ENCODE results near the gene ODAD4.

ODAD4 gene

DNA sequence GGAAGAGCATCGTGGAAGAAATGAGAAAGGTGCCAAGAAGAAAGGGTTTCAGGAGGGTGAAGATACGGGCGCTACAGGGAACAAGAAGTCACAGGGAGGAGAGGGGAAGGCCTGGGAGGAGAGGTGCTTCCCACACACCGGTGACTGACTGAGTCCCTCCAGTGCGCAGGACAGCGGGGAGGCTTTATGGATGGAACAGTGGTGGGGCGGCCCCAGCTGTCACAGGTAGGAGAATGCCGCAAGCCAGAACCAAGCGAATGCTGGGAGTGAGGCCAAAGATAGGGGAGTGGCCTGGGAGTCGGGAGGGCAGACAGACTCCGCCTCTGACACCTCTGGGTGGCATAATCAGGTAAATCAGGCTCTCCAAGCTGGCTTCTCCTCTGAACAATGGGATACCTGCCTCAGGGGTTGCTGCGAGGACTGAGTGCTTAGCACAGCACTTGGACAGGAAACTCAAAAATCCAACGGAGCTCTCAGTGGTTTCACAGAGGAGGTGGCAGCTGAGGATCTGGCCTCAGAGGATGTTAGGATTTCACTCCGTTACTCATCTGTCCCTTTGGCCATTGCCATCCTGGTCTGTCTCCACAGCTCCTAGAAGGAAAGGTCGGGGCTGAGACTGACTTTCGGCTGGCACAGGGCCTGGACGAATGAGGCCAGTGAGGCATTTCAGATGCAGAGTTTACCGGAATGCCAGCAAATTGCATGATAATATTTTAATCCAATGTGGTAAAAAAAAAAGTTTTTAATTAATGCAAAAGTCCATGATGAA, 35.5 kb downstream of the ODAD4 start:
- no peaks in the 10 kb centered on the region for H3K27me3 ChIP-seq (ENCODE audit: insufficient read depth, poor library complexity, severe bottlenecking)
- TF ChIP-seq, protein P1, sequence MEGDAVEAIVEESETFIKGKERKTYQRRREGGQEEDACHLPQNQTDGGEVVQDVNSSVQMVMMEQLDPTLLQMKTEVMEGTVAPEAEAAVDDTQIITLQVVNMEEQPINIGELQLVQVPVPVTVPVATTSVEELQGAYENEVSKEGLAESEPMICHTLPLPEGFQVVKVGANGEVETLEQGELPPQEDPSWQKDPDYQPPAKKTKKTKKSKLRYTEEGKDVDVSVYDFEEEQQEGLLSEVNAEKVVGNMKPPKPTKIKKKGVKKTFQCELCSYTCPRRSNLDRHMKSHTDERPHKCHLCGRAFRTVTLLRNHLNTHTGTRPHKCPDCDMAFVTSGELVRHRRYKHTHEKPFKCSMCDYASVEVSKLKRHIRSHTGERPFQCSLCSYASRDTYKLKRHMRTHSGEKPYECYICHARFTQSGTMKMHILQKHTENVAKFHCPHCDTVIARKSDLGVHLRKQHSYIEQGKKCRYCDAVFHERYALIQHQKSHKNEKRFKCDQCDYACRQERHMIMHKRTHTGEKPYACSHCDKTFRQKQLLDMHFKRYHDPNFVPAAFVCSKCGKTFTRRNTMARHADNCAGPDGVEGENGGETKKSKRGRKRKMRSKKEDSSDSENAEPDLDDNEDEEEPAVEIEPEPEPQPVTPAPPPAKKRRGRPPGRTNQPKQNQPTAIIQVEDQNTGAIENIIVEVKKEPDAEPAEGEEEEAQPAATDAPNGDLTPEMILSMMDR (IDR thresholded peaks at IDR 0.05; ENCODE audit: poor library complexity, severe bottlenecking): peak; percentile 13
- H3K4me1 ChIP-seq (ENCODE audit: insufficient read depth, poor library complexity, severe bottlenecking): no peaks in the 10 kb centered on the region
- H3K4me3 ChIP-seq (ENCODE audit: severe bottlenecking): peak overlapping the region; percentile 94
- H3K27ac ChIP-seq (ENCODE audit: poor library complexity, severe bottlenecking): peak overlapping the region; percentile 69
- no peaks in the 10 kb centered on the region for H3K9me3 ChIP-seq (ENCODE audit: severe bottlenecking)
- DNase-seq (ENCODE audit: low spot score): peak; percentile 91
- ATAC-seq (ENCODE audit: low read depth): peak; percentile 84
- H3K36me3 ChIP-seq (ENCODE audit: low read depth): peaks cover 21% of the 10 kb centered on the region

DNA sequence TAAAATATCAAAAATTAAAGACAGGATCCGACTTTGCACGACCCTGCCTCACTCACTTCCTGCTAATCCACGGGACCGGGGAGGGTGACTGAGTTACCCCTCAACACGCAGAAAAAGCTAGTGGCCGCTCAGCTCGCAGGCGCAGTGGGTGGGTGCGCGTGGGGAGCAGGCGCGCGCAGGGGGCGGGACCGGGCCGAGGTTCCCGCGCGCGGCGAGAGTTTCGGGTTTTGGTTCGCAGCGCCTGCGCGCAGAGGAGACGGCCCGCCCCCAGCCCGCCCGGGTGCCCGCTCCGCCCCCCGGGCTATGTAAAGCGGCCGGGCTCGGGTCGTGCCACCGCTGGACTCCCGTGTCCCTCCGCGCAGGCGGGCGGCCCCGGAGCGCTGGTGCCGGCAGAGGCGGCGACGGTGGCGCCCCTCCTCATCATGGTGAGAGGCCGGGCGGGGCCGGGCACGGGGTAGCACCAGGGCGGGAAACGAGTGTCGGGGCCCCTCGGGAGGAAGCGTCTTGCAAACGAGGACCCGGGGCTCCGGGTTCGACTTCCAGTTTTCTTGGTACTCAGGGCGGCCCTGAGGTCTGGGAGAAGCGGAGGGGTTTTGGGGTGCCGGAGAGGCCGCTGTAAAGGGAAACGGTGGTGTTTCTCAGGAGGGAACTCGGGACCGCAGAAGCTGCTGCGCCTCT, 36.2 kb downstream of the ODAD4 start, which contains the start of gene CNP:
CNP (plus strand) TSS at position 333 of the 678 bp plus-strand sequence; CDS start at position 423, 90 bp downstream.
- Histone ChIP-seq H3K4me3 (ENCODE audit: severe bottlenecking) (peak within 1 kb of the TSS; percentile 94), H3K27ac (ENCODE audit: poor library complexity, severe bottlenecking) (peak within 1 kb of the TSS; percentile 69), H3K9me3 (ENCODE audit: severe bottlenecking) (no peaks in the 10 kb centered on the region), H3K4me1 (ENCODE audit: insufficient read depth, poor library complexity, severe bottlenecking) (no peaks in the 10 kb centered on the region), H3K36me3 (ENCODE audit: low read depth) (peaks cover 23% of the 10 kb centered on the region), H3K27me3 (ENCODE audit: insufficient read depth, poor library complexity, severe bottlenecking) (no peaks in the 10 kb centered on the region)
- DNase-seq (ENCODE audit: low spot score) (peak; percentile 82), ATAC-seq (ENCODE audit: low read depth) (peak; percentile 66)
- TF ChIP-seq, protein P1 (IDR thresholded peaks at IDR 0.05; ENCODE audit: poor library complexity, severe bottlenecking): no peak

DNA sequence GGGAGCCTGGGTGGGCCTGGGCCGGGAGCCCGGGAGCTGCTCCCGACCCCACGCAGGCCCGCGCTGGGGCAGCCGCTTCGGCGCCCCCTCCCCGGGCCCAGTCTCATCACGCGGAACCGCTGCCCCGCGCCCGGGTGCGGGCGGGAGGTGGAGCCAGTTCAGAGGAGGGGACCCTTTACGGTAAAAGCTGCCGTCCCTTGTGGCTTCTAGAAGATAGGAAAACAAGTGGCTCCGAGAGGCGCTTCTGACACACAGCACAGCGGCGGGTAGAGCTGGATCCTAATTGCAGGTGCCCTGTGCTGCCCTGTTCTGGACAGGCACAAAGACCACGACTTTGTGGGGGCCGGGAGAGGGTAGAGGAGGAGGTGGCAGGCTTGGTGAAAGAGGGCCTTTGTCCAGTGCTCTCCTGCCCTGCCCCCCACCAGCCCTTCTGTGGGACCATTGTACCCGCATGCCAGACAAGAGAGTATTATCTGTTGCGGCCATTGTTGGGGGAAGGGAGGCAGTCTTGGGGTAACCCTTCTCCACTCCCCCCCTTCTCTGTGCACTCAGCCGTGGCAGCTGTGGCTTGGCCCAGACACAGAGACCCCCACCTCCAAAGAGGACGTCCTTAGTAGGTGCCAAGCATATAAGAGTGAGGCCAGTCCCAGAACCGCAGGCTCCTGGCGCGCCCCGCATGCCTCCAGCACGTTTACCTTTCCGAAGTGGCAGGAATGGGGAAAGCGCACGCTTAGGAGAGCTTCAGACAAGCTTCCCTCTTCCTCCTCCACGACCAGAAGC, 36.9 kb downstream of the ODAD4 start:
- DNase-seq (ENCODE audit: low spot score) (no peak), ATAC-seq (ENCODE audit: low read depth) (no peak)
- TF ChIP-seq, protein P1 (IDR thresholded peaks at IDR 0.05; ENCODE audit: poor library complexity, severe bottlenecking): no peak
- peak overlapping the region; percentile 69 for H3K27ac ChIP-seq (ENCODE audit: poor library complexity, severe bottlenecking)
- H3K4me3 ChIP-seq (ENCODE audit: severe bottlenecking): peak overlapping the region; percentile 94
- no peaks in the 10 kb centered on the region for H3K9me3 ChIP-seq (ENCODE audit: severe bottlenecking)
- no peaks in the 10 kb centered on the region for H3K4me1 ChIP-seq (ENCODE audit: insufficient read depth, poor library complexity, severe bottlenecking)
- peaks cover 28% of the 10 kb centered on the region for H3K36me3 ChIP-seq (ENCODE audit: low read depth)
- no peaks in the 10 kb centered on the region for H3K27me3 ChIP-seq (ENCODE audit: insufficient read depth, poor library complexity, severe bottlenecking)

DNA sequence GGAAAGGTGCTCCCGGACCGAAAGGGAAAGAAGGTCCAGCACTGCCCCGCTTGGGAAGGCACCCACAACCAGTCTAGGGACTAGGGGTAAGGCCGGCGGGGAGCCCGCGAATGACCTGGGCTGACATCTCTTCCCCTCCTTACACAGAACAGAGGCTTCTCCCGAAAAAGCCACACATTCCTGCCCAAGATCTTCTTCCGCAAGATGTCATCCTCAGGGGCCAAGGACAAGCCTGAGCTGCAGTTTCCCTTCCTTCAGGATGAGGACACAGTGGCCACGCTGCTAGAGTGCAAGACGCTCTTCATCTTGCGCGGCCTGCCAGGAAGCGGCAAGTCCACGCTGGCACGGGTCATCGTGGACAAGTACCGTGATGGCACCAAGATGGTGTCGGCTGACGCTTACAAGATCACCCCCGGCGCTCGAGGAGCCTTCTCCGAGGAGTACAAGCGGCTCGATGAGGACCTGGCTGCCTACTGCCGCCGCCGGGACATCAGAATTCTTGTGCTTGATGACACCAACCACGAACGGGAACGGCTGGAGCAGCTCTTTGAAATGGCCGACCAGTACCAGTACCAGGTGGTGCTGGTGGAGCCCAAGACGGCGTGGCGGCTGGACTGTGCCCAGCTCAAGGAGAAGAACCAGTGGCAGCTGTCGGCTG, 37.6 kb downstream of the ODAD4 start:
- TF ChIP-seq, protein P1 (IDR thresholded peaks at IDR 0.05; ENCODE audit: poor library complexity, severe bottlenecking): no peak
- no peak for ATAC-seq (ENCODE audit: low read depth)
- Histone ChIP-seq H3K36me3 (ENCODE audit: low read depth) (peaks cover 35% of the 10 kb centered on the region), H3K4me3 (ENCODE audit: severe bottlenecking) (no peak overlapping the region), H3K9me3 (ENCODE audit: severe bottlenecking) (no peaks in the 10 kb centered on the region), H3K27ac (ENCODE audit: poor library complexity, severe bottlenecking) (peak overlapping the region; percentile 69), H3K4me1 (ENCODE audit: insufficient read depth, poor library complexity, severe bottlenecking) (no peaks in the 10 kb centered on the region), H3K27me3 (ENCODE audit: insufficient read depth, poor library complexity, severe bottlenecking) (no peaks in the 10 kb centered on the region)
- DNase-seq (ENCODE audit: low spot score): no peak
